HUES64 (cell line): ENCODE results near the gene SPNS1. TPM values are rescaled to one million over a fixed set of nuclear protein-coding genes. Genes with fewer than 3 reads are reported as not detected.
A peak's percentile ranks its signal among the peaks of the same experiment; 100 is the strongest.
"Not testable (repeated sequence)": the region's sequence is repeated elsewhere in the genome, so short reads cannot be mapped to it uniquely, and the experiment has no call there.

Source experiments
- H3K27ac ChIP-seq: 2 replicates; pipeline ENCODE4 v1.7.0; 2013; ENCODE audit warnings: low read depth, low read length, inconsistent platforms
- H3K27me3 ChIP-seq: 2 replicates; pipeline ENCODE4 v1.6.1; 2013; ENCODE audit warnings: mild to moderate bottlenecking, low read length; ENCODE audit not compliant: insufficient read depth
- H3K36me3 ChIP-seq: 2 replicates; pipeline ENCODE4 v1.6.1; 2013; ENCODE audit warnings: mild to moderate bottlenecking, low read length; ENCODE audit not compliant: insufficient read depth
- H3K4me1 ChIP-seq: 2 replicates; pipeline ENCODE4 v1.6.1; 2013; ENCODE audit warnings: mild to moderate bottlenecking, low read length, moderate library complexity; ENCODE audit not compliant: insufficient read depth
- H3K4me3 ChIP-seq: 2 replicates; pipeline ENCODE4 v1.5.1; 2013; ENCODE audit warnings: mild to moderate bottlenecking, low read length, moderate library complexity
- H3K9ac ChIP-seq: 2 replicates; pipeline ENCODE4 v1.6.1; 2013; ENCODE audit warnings: mild to moderate bottlenecking, low read depth, low read length
- H3K9me3 ChIP-seq: 2 replicates; pipeline ENCODE4 v1.6.1; 2013; ENCODE audit warnings: low read depth, low read length; ENCODE audit not compliant: insufficient read depth
- WGBS: fragments of 150-250, 120-280 bp; methylation state at CpG from one replicate; pipeline ENCODE4 v1.1.7; 2013; ENCODE audit warnings: missing lambda C conversion rate; 5-methylcytosine and 5-hydroxymethylcytosine counted together
- polyA plus RNA-seq, 2 experiments: library from polyadenylated mRNA; stranded (reverse); fragments of 50-300 nt; gene quantifications; one replicate each; pipeline ENCODE4 v1.2.3, GENCODE V29; 2013

The SPNS1 gene
- 29.0 TPM for polyA plus RNA-seq (2013, experiment 1 of 2)
- 23.8 TPM for polyA plus RNA-seq (2013, experiment 2 of 2)

GRCh38 chr16:28974437-28975157 lies at the start of gene SPNS1:
TSS of gene SPNS1 (plus strand) at chr16:28974778. CDS start at chr16:28975152, 374 bp downstream.
- H3K4me1 ChIP-seq, result no peaks in the 10 kb centered on the region
- peak within 1 kb of the TSS; percentile 97 for H3K4me3 ChIP-seq
- H3K27me3 ChIP-seq, result no peaks in the 10 kb centered on the region
- peak within 1 kb of the TSS; percentile 88 for H3K9ac ChIP-seq
- under 1% methylated on average over 60 of the region's 60 CpGs for WGBS
- peaks cover 10% of the 10 kb centered on the region; the same call in 1 of the 2 replicates for H3K36me3 ChIP-seq
- H3K9me3 ChIP-seq, result no peaks in the 10 kb centered on the region
- H3K27ac ChIP-seq, result peak within 1 kb of the TSS; percentile 77

- H3K27me3 ChIP-seq, result no peaks in the 10 kb centered on the region
- peak overlapping the region; percentile 99 for H3K27ac ChIP-seq
- no peaks in the 10 kb centered on the region for H3K36me3 ChIP-seq
- H3K4me1 ChIP-seq, result peaks cover 3% of the 10 kb centered on the region; the same call in 1 of the 2 replicates
- 4% methylated on average over 48 of the region's 48 CpGs for WGBS
- no peaks in the 10 kb centered on the region for H3K9me3 ChIP-seq
- H3K9ac ChIP-seq, result peak overlapping the region; percentile 94
- H3K4me3 ChIP-seq, result peak overlapping the region; percentile 88
These were observed 49.0 kb upstream of the SPNS1 start for GRCh38 chr16:28925386-28926228.

GRCh38 chr16:28926284-28926683 lies 48.3 kb upstream of the SPNS1 start:
- not testable (repeated sequence) for H3K9ac ChIP-seq, H3K36me3 ChIP-seq, H3K27ac ChIP-seq, H3K27me3 ChIP-seq, H3K4me1 ChIP-seq, H3K9me3 ChIP-seq
- WGBS, result 83% methylated on average over 2 of the region's 2 CpGs
- peak overlapping the region; percentile 88 for H3K4me3 ChIP-seq

- no peaks in the 10 kb centered on the region for H3K36me3 ChIP-seq
- H3K4me3 ChIP-seq, result no peak overlapping the region
- no peaks in the 10 kb centered on the region for H3K9me3 ChIP-seq
- no peaks in the 10 kb centered on the region for H3K27me3 ChIP-seq
- WGBS, result 80% methylated on average over 1 of the region's 1 CpG
- H3K4me1 ChIP-seq, result peaks cover 5% of the 10 kb centered on the region; the same call in 1 of the 2 replicates
- no peak overlapping the region for H3K9ac ChIP-seq
- H3K27ac ChIP-seq, result no peak overlapping the region
These were observed 46.8 kb upstream of the SPNS1 start for GRCh38 chr16:28927815-28928214.

GRCh38 chr16:28930203-28930602 lies 44.4 kb upstream of the SPNS1 start:
- Histone ChIP-seq H3K27ac (no peak overlapping the region), H3K36me3 (no peaks in the 10 kb centered on the region), H3K9me3 (no peaks in the 10 kb centered on the region), H3K27me3 (no peaks in the 10 kb centered on the region), H3K9ac (no peak overlapping the region), H3K4me3 (no peak overlapping the region), H3K4me1 (peaks cover 3% of the 10 kb centered on the region; the same call in 1 of the 2 replicates)
- WGBS, result 90% methylated on average over 3 of the region's 3 CpGs

GRCh38 chr16:28930652-28931051 lies 43.9 kb upstream of the SPNS1 start:
- no peaks in the 10 kb centered on the region for H3K9me3 ChIP-seq
- H3K27ac ChIP-seq, result 0 out of 2 replicates have a peak overlapping the region, but pooled peaks have one; percentile 35
- 0 out of 2 replicates have a peak overlapping the region, but pooled peaks have one; percentile 28 for H3K9ac ChIP-seq
- H3K4me3 ChIP-seq, result no peak overlapping the region
- no peaks in the 10 kb centered on the region for H3K27me3 ChIP-seq
- H3K36me3 ChIP-seq, result no peaks in the 10 kb centered on the region
- H3K4me1 ChIP-seq, result peaks cover 3% of the 10 kb centered on the region; the same call in 1 of the 2 replicates
- WGBS, result 72% methylated on average over 3 of the region's 3 CpGs

GRCh38 chr16:28931801-28932225 lies 42.8 kb upstream of the SPNS1 start, which contains the start of gene CD19:
TSS of gene CD19 (plus strand) at chr16:28931971. CDS start at chr16:28932001, 30 bp downstream.
- WGBS, result 89% methylated on average over 8 of the region's 10 CpGs
- Histone ChIP-seq H3K4me3 (no peak within 1 kb of the TSS), H3K4me1 (peaks cover 3% of the 10 kb centered on the region; the same call in 1 of the 2 replicates), H3K9ac (0 out of 2 replicates have a peak within 1 kb of the TSS, but pooled peaks have one; percentile 28), H3K27me3 (no peaks in the 10 kb centered on the region), H3K9me3 (no peaks in the 10 kb centered on the region), H3K36me3 (no peaks in the 10 kb centered on the region), H3K27ac (0 out of 2 replicates have a peak within 1 kb of the TSS, but pooled peaks have one; percentile 35)

GRCh38 chr16:28932339-28933141 lies 42.0 kb upstream of the SPNS1 start:
- WGBS, result 91% methylated on average over 20 of the region's 20 CpGs
- Histone ChIP-seq H3K4me1 (peaks cover 3% of the 10 kb centered on the region; the same call in 1 of the 2 replicates), H3K27ac (no peak overlapping the region), H3K27me3 (no peaks in the 10 kb centered on the region), H3K36me3 (no peaks in the 10 kb centered on the region), H3K4me3 (no peak overlapping the region), H3K9me3 (no peaks in the 10 kb centered on the region), H3K9ac (no peak overlapping the region)

- Histone ChIP-seq H3K4me3 (no peak overlapping the region), H3K27ac (no peak overlapping the region), H3K36me3 (no peaks in the 10 kb centered on the region), H3K9me3 (no peaks in the 10 kb centered on the region), H3K9ac (no peak overlapping the region), H3K4me1 (peaks cover 3% of the 10 kb centered on the region; the same call in 1 of the 2 replicates), H3K27me3 (no peaks in the 10 kb centered on the region)
- WGBS, result 83% methylated on average over 8 of the region's 8 CpGs
These were observed 41.4 kb upstream of the SPNS1 start for GRCh38 chr16:28933171-28933570.

- no peak overlapping the region for H3K4me3 ChIP-seq
- H3K27ac ChIP-seq, result no peak overlapping the region
- H3K9me3 ChIP-seq, result no peaks in the 10 kb centered on the region
- no peak overlapping the region for H3K9ac ChIP-seq
- H3K36me3 ChIP-seq, result no peaks in the 10 kb centered on the region
- H3K4me1 ChIP-seq, result peaks cover 3% of the 10 kb centered on the region; the same call in 1 of the 2 replicates
- WGBS, result 85% methylated on average over 4 of the region's 4 CpGs
- H3K27me3 ChIP-seq, result no peaks in the 10 kb centered on the region
These were observed 39.2 kb upstream of the SPNS1 start for GRCh38 chr16:28935346-28935745.
